ENCODE data around the gene ABHD2.
"Not testable (repeated sequence)": the region's sequence is repeated elsewhere in the genome, so short reads cannot be mapped to it uniquely, and the experiment has no call there.

Gene ABHD2

DNA sequence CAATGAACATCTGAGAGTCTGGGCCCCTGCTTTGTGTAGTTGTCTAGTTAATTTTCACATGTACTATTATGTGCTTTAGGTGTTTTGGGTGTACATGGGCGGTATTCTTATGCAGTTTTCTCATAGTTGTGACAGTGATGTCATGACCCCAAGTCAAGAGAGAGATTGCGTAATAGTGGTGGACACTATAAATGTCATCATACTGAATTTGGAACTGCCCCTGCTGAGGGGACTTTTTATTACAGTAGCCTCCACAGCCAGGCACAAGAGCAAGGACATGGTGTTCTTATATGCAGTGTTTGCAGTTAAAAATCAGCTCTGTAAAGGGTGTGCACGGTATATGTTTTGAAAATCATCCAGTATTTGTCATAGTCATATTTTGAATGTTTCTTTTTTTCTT, 29.5 kb downstream of the ABHD2 start:
- Mint-ChIP-seq H3K9me3 (no peaks in the 10 kb centered on the region), H3K27ac (no peak overlapping the region), H3K4me3 (no peak overlapping the region), H3K27me3 (ENCODE audit: low read depth) (no peaks in the 10 kb centered on the region), H3K36me3 (ENCODE audit: low read depth) (peaks cover 42% of the 10 kb centered on the region), H3K4me1 (peaks cover 15% of the 10 kb centered on the region)
- TF ChIP-seq, protein P1, sequence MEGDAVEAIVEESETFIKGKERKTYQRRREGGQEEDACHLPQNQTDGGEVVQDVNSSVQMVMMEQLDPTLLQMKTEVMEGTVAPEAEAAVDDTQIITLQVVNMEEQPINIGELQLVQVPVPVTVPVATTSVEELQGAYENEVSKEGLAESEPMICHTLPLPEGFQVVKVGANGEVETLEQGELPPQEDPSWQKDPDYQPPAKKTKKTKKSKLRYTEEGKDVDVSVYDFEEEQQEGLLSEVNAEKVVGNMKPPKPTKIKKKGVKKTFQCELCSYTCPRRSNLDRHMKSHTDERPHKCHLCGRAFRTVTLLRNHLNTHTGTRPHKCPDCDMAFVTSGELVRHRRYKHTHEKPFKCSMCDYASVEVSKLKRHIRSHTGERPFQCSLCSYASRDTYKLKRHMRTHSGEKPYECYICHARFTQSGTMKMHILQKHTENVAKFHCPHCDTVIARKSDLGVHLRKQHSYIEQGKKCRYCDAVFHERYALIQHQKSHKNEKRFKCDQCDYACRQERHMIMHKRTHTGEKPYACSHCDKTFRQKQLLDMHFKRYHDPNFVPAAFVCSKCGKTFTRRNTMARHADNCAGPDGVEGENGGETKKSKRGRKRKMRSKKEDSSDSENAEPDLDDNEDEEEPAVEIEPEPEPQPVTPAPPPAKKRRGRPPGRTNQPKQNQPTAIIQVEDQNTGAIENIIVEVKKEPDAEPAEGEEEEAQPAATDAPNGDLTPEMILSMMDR (IDR thresholded peaks at IDR 0.05; ENCODE audit: unreplicated experiment in 3 of 3) = no peak

DNA sequence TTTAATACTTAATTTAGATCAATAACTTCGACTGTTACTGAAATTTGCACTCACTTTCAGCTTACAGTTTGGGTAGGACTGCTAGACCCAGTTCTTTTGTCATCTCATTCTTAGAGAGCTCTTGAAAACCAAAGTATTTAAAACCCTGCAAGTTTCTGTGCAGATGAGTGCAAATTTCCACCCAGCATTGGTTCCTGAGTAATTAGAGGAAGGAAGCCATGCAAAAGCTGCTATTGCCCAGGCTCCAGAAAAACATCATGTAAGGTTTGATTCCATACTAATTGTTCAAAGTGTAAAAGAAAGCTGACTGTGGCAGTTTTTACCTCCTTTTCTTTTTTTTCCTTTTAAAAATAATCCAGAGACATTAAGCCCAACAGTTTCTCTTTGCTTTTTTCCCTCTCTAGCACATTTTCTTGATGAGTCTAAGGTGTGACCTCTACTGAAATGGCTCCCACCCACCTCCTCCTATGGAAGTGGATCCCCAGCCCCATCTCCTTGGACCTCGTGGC, 30.3 kb downstream of the ABHD2 start:
- TF ChIP-seq, protein P1 (IDR thresholded peaks at IDR 0.05; ENCODE audit: unreplicated experiment in 3 of 3) = no peak
- peaks cover 42% of the 10 kb centered on the region for H3K36me3 Mint-ChIP-seq (ENCODE audit: low read depth)
- H3K9me3 Mint-ChIP-seq = no peaks in the 10 kb centered on the region
- no peaks in the 10 kb centered on the region for H3K27me3 Mint-ChIP-seq (ENCODE audit: low read depth)
- H3K4me1 Mint-ChIP-seq = peaks cover 9% of the 10 kb centered on the region
- H3K4me3 Mint-ChIP-seq = no peak overlapping the region
- H3K27ac Mint-ChIP-seq = no peak overlapping the region

DNA sequence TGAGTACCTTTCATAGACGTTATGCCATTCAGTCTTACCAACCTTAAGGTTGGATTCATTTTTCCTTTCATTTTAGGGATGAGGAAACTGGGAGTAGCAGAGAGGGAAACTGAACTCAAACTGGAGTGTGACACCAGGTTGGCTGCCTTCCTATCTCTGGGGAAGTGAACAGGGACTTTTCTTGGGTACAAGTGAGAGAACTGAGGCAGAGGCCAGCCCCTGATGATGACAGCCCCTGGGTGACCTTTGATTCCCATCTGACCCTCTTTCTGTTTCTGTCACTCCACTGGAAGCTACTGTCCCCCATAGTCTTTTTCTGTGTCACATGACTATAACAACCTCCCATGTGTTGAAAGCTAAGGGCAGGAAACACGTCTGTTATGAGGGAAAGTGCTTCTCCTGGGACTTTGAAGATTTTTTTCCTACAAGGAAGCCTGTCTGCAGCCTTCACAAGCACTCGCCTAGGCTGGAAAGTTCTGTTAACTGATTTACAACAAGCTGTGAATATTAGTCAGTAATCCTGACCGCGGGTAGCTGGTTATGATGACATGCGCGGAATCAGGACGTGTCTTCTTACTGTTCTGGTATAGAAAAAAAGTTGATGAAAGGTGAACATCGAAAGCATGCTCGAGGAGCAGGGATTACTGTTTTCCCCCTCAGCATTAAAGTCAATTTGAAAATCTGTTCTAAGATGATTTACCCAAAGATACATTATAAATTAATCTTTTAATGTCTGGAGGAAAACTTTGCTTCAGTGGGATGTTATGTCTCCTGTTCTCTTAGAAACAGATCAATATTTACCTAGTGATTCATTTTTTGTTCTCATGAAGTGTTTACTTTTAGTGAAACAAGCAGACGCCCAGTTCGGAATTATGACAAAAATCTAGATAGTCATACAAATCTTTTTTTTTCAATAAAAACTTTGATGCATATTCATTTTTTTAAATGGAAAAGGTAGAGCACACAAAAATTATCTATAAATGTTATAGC, 31.5 kb downstream of the ABHD2 start:
- Mint-ChIP-seq H3K4me3 (no peak overlapping the region), H3K36me3 (ENCODE audit: low read depth) (peaks cover 49% of the 10 kb centered on the region), H3K27ac (no peak overlapping the region), H3K9me3 (no peaks in the 10 kb centered on the region), H3K27me3 (ENCODE audit: low read depth) (no peaks in the 10 kb centered on the region), H3K4me1 (peaks cover 6% of the 10 kb centered on the region)
- TF ChIP-seq, protein P1 (IDR thresholded peaks at IDR 0.05; ENCODE audit: unreplicated experiment in 3 of 3) = no peak

DNA sequence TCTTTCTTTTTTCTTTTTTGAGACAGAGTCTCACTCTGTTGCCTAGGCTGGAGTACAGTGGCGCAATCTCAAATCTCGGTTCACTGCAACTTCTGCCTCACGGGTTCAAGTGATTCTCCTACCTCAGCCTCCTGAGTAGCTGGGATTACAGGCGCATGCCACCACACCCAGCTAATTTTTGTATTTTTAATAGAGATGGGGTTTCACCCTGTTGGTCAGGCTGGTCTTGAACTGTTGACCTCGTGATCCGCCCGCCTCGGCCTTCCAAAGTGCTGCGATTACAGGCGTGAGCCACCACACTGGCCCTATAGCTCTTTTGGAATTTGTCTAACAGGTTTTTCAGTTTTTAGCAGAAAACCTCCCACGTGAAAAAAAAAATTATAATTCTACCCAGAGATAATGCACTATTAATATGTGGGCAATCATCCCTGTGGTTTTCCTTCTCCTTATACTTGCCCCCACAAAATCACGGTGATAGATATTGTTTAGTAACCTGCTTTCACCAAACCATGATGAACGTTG, 32.3 kb downstream of the ABHD2 start:
- peaks cover 46% of the 10 kb centered on the region for H3K36me3 Mint-ChIP-seq (ENCODE audit: low read depth)
- H3K27me3 Mint-ChIP-seq (ENCODE audit: low read depth); H3K9me3 Mint-ChIP-seq; H3K27ac Mint-ChIP-seq; H3K4me3 Mint-ChIP-seq; H3K4me1 Mint-ChIP-seq: not testable (repeated sequence)

DNA sequence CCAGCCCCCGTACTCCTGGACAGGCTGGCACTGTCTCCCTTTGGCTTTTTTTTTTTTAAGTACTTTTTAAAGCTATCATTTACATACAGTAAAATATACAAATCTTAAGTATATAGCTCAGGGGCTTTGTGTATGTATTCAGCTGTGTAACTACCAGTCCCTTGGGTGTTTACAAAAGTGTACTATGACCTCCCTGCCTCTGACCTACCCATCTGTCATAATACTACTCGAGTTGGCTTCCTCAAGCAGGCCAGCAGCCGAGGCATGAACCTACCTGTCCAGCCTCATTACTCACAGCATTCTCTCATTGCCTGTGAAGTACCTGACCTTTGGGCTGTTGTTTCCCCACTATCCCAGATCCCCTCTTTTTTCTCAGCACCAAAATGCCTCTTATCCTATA, 33.2 kb downstream of the ABHD2 start:
- TF ChIP-seq, protein P1 (IDR thresholded peaks at IDR 0.05; ENCODE audit: unreplicated experiment in 3 of 3) = no peak
- H3K9me3 Mint-ChIP-seq = no peaks in the 10 kb centered on the region
- H3K27me3 Mint-ChIP-seq (ENCODE audit: low read depth) = no peaks in the 10 kb centered on the region
- no peak overlapping the region for H3K27ac Mint-ChIP-seq
- H3K4me1 Mint-ChIP-seq = no peaks in the 10 kb centered on the region
- peaks cover 49% of the 10 kb centered on the region for H3K36me3 Mint-ChIP-seq (ENCODE audit: low read depth)
- no peak overlapping the region for H3K4me3 Mint-ChIP-seq

DNA sequence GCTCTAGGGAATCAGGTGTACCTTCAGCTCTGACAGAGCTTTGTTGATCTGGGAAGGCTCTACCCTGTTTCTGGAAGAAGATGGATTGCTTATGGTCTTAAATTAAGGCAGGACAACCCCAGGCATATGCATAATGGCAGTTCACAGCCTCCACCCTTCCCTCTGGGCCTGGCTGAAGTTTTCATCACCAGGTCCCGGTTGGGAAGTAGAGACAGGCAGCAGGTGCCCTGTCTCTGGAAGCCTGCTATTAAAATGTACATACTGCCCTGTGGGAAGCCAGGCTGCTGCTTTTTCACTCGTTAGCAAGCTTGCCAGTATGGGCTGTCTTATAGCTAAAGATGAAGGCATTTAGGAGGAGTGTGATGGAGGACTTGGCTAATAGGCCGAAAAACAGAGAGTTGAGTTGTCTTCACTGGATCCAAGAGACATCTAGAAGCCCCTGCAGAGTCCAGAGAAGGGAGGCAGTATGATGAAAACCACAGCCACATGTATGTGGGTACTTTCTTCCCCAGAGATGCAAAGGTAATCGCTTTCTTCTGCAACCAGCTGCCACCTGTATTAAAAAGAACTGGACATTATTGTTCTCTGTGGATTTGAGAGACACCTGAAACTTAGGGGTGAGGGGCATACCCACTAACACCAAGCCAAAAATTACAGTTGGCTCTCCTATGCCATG, 34.4 kb downstream of the ABHD2 start:
- Mint-ChIP-seq H3K4me1 (no peaks in the 10 kb centered on the region), H3K9me3 (no peaks in the 10 kb centered on the region), H3K27me3 (ENCODE audit: low read depth) (no peaks in the 10 kb centered on the region), H3K36me3 (ENCODE audit: low read depth) (peaks cover 41% of the 10 kb centered on the region), H3K4me3 (no peak overlapping the region), H3K27ac (no peak overlapping the region)
- TF ChIP-seq, protein P1 (IDR thresholded peaks at IDR 0.05; ENCODE audit: unreplicated experiment in 3 of 3) = no peak
